ENCODE results near the gene LTBP1. TPM values are rescaled to one million over a fixed set of nuclear protein-coding genes. Genes with fewer than 3 reads are reported as not detected.

Gene LTBP1
- total and polyA plus RNA-seq, 10 of the 15 experiments (the other 5 are each of a cell fraction or from before 2014, with no cell fraction given) = 0.01 to 0.28 (median 0.12) TPM; not detected in 2

DNA sequence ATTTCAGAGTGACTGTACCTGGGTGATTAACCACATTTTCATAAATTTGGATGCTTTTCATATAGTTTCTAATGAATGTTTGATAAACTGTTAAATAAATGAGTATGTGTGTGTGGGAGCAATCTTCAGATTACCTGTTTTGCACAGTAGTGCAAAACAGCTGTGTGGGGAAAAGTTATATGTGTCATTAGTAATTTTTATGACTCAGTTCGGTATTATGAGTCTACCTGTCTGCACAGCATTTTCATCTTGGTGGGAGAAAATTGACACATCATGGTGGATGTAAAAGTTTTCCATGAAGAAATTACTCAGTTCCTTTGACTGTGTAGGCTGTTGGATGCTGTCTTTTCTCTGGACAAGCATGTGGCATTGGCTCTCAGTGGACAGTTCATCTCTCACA is 43.8 kb downstream of the LTBP1 start (continued):
- TF ChIP-seq, protein P1, sequence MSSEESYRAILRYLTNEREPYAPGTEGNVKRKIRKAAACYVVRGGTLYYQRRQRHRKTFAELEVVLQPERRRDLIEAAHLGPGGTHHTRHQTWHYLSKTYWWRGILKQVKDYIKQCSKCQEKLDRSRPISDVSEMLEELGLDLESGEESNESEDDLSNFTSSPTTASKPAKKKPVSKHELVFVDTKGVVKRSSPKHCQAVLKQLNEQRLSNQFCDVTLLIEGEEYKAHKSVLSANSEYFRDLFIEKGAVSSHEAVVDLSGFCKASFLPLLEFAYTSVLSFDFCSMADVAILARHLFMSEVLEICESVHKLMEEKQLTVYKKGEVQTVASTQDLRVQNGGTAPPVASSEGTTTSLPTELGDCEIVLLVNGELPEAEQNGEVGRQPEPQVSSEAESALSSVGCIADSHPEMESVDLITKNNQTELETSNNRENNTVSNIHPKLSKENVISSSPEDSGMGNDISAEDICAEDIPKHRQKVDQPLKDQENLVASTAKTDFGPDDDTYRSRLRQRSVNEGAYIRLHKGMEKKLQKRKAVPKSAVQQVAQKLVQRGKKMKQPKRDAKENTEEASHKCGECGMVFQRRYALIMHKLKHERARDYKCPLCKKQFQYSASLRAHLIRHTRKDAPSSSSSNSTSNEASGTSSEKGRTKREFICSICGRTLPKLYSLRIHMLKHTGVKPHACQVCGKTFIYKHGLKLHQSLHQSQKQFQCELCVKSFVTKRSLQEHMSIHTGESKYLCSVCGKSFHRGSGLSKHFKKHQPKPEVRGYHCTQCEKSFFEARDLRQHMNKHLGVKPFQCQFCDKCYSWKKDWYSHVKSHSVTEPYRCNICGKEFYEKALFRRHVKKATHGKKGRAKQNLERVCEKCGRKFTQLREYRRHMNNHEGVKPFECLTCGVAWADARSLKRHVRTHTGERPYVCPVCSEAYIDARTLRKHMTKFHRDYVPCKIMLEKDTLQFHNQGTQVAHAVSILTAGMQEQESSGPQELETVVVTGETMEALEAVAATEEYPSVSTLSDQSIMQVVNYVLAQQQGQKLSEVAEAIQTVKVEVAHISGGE (CRISPR knock-in tag; IDR thresholded peaks at IDR 0.05) = no peak
- TF ChIP-seq, protein P2, sequence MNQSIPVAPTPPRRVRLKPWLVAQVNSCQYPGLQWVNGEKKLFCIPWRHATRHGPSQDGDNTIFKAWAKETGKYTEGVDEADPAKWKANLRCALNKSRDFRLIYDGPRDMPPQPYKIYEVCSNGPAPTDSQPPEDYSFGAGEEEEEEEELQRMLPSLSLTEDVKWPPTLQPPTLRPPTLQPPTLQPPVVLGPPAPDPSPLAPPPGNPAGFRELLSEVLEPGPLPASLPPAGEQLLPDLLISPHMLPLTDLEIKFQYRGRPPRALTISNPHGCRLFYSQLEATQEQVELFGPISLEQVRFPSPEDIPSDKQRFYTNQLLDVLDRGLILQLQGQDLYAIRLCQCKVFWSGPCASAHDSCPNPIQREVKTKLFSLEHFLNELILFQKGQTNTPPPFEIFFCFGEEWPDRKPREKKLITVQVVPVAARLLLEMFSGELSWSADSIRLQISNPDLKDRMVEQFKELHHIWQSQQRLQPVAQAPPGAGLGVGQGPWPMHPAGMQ (IDR thresholded peaks at IDR 0.05; ENCODE audit: borderline replicate concordance) = no peak
- TF ChIP-seq IRF4 (IDR thresholded peaks at IDR 0.05; ENCODE audit: low read depth, low read length) (no peak), NR2C1 (IDR thresholded peaks at IDR 0.05) (no peak), SMAD5 (IDR thresholded peaks at IDR 0.05; ENCODE audit: low read depth) (no peak)

DNA sequence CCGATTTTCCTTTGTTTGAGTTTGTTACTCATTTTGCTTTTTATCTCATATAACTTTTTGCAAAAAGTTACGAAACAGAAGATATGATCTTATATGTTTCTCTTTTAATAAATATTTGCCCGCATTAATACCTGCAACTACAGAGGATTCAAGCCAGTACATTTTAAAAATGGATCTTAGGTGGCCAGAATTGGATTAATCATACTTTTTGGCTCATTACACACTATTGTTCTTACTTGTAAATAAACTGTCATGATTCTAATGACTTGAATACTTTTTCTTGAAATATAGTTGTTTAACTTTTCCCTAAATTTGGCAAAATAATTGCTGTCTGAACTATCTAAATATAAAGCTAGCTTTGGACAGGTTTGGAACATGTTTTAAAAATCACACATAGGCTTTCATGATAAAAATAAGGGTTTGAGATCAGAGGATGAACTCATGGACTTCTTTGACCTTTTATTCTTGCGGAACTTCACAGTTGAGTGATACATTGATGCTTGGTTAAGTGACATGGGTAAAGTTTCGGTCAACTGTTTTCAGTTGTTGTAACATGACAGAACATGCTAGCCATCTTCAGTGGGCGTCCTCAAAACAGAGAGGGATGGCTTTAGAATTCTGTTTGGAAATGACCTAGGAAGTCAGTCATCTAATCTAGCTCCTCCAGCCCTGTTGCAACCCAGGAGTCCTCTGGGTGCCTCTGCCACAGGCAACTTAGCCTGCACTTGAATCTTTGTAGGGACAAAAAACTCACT is 44.5 kb downstream of the LTBP1 start:
- in situ Hi-C loops (cut with MboI) = no loop called here
- no peaks in the 10 kb centered on the region for H3K79me2 ChIP-seq (ENCODE audit: control insufficient read depth, insufficient read depth, low read length)
- H3K9me3 ChIP-seq (replicated peaks; ENCODE audit: control insufficient read depth, insufficient read depth, low read length) = no peaks in the 10 kb centered on the region
- BruUV-seq (replicated peaks) = no TSS peak
- H3K27ac ChIP-seq (ENCODE audit: control insufficient read depth, insufficient read depth) = no peak overlapping the region
- H3K9ac ChIP-seq (ENCODE audit: control insufficient read depth, insufficient read depth, low read length) = no peak overlapping the region
- POLR2A ChIA-PET = no interaction called here
- H3K4me3 ChIP-seq = no peak overlapping the region
- RAD21 ChIA-PET (ENCODE audit: unreplicated experiment) = no interaction called here
- no peak for FAIRE-seq
- no peak for DNase-seq (ENCODE audit: low read depth, low spot score)
- no peak overlapping the region for H2AFZ ChIP-seq (ENCODE audit: control insufficient read depth, low read depth, low read length)
- CTCF ChIA-PET = no interaction called here
- H3K36me3 ChIP-seq (ENCODE audit: control insufficient read depth in 2 of 2, insufficient read depth in 2 of 2, low read length in 1 of 2) = no peaks in the 10 kb centered on the region
- no peak overlapping the region for H3K4me2 ChIP-seq (ENCODE audit: control insufficient read depth, insufficient read depth)
- ATAC-seq = no peak
- intact Hi-C loops (cut with micrococcal nuclease; ENCODE audit: unreplicated experiment) = no loop called here
- peaks cover 0 to 1% of the 10 kb centered on the region in 2 experiments; a peak in 2 of 4 replicates for H3K27me3 ChIP-seq (replicated peaks in 1 of 2; ENCODE audit: control insufficient read depth in 2 of 2, insufficient read depth in 2 of 2, low read length in 1 of 2)
- WGBS (ENCODE audit: insufficient coverage, insufficient replicate concordance, low lambda C conversion rate, missing lambda C conversion rate) = 34% methylated on average over 6 of the region's 6 CpGs
- no peaks in the 10 kb centered on the region for H4K20me1 ChIP-seq (ENCODE audit: control insufficient read depth, insufficient read depth)
- H3K4me1 ChIP-seq (ENCODE audit: control insufficient read depth, insufficient read depth, low read length) = no peaks in the 10 kb centered on the region
- SMC1A ChIA-PET (ENCODE audit: uncharacterized antibody, unreplicated experiment) = interaction anchor here (1.4 kb wide), 1 partner anchor 30 kb away, joined by 4 read pairs; no protein-coding TSS in a partner anchor
- TF ChIP-seq ZNF24 (IDR thresholded peaks at IDR 0.05) (no peak), EED (IDR thresholded peaks at IDR 0.05; ENCODE audit: low read depth) (no peak), DPF2 (IDR thresholded peaks at IDR 0.05) (no peak), NR2F1 (conservative IDR thresholded peaks at IDR 0.05) (no peak), BACH1 (IDR thresholded peaks at IDR 0.05; ENCODE audit: borderline replicate concordance) (no peak), SREBF2 (IDR thresholded peaks at IDR 0.05; ENCODE audit: low read length) (no peak)
- TF ChIP-seq, protein P2 (IDR thresholded peaks at IDR 0.05; ENCODE audit: borderline replicate concordance) = no peak
- TF ChIP-seq, protein P3, sequence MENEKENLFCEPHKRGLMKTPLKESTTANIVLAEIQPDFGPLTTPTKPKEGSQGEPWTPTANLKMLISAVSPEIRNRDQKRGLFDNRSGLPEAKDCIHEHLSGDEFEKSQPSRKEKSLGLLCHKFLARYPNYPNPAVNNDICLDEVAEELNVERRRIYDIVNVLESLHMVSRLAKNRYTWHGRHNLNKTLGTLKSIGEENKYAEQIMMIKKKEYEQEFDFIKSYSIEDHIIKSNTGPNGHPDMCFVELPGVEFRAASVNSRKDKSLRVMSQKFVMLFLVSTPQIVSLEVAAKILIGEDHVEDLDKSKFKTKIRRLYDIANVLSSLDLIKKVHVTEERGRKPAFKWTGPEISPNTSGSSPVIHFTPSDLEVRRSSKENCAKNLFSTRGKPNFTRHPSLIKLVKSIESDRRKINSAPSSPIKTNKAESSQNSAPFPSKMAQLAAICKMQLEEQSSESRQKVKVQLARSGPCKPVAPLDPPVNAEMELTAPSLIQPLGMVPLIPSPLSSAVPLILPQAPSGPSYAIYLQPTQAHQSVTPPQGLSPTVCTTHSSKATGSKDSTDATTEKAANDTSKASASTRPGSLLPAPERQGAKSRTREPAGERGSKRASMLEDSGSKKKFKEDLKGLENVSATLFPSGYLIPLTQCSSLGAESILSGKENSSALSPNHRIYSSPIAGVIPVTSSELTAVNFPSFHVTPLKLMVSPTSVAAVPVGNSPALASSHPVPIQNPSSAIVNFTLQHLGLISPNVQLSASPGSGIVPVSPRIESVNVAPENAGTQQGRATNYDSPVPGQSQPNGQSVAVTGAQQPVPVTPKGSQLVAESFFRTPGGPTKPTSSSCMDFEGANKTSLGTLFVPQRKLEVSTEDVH (IDR thresholded peaks at IDR 0.05; ENCODE audit: low read depth, partially characterized antibody) = no peak

All from GM12878 (cell line).